Lower leg skin (tissue), 3 donors: ENCODE measurements around the gene IFT27.

ENCODE experiments used
- CTCF ChIP-seq, 3 donors: fragments of 450-650 bp; IDR thresholded peaks; one replicate each; pipeline ENCODE4 v1.5.1; 2016; ENCODE audit warnings: antibody characterized with exemption in 3 of 3, mild to moderate bottlenecking in 3 of 3, moderate library complexity in 2 of 3
- POLR2A ChIP-seq, 2 donors: fragments of 450-650 bp; IDR thresholded peaks; one replicate each; pipeline ENCODE4 v1.6.1; 2016 to 2017; ENCODE audit warnings: antibody characterized with exemption in 2 of 2, mild to moderate bottlenecking in 1 of 2, moderate library complexity in 1 of 2

- TF ChIP-seq CTCF (IDR thresholded peaks at IDR 0.05) = no peak
- TF ChIP-seq POLR2A (IDR thresholded peaks at IDR 0.05) = no peak
These were observed 8.7 kb downstream of the IFT27 start for GRCh38 chr22:36767035-36767775.
